Activated CD8-positive, alpha-beta T cell treated with anti-CD3 and anti-CD28 coated beads for 36 hours (primary cell): ENCODE measurements around the gene IL13RA1. TPM values are rescaled to one million over a fixed set of nuclear protein-coding genes. Genes with fewer than 3 reads are reported as not detected.
A peak's percentile ranks its signal among the peaks of the same experiment; 100 is the strongest.

Experiments
- ATAC-seq: fragments of 200-7000 bp; cut with Tn5 transposase; one replicate; pipeline ENCODE4 v1.10.0; 2021; ENCODE audit warnings: mild to moderate bottlenecking, moderate library complexity
- CTCF ChIA-PET: fragments of 350-600 bp; sonication (Branson Sonifier 250); formaldehyde crosslinking; loops from one replicate; lab custom pipeline; 2021; ENCODE audit warnings: antibody characterized with exemption; lab: Charles Lee
- POLR2A ChIA-PET: fragments of 350-600 bp; sonication (Branson Sonifier 250); formaldehyde crosslinking; loops from one replicate; lab custom pipeline; 2021; ENCODE audit warnings: antibody characterized with exemption; lab: Charles Lee
- DNase-seq: peaks from one replicate; pipeline ENCODE4 v3.0.0-alpha.2; 2020
- H3K27ac Mint-ChIP-seq: one replicate; pipeline ENCODE4 v1.8.0; 2021; ENCODE audit warnings: mild to moderate bottlenecking, mixed read lengths
- H3K27me3 Mint-ChIP-seq: one replicate; pipeline ENCODE4 v1.8.0; 2021; ENCODE audit warnings: mixed read lengths
- H3K36me3 Mint-ChIP-seq: one replicate; pipeline ENCODE4 v1.8.0; 2021; ENCODE audit warnings: low read depth, mixed read lengths
- H3K4me1 Mint-ChIP-seq: one replicate; pipeline ENCODE4 v1.8.0; 2021; ENCODE audit warnings: low read depth, mixed read lengths
- H3K4me3 Mint-ChIP-seq: one replicate; pipeline ENCODE4 v1.8.0; 2021; ENCODE audit warnings: mild to moderate bottlenecking, moderate library complexity, mixed read lengths
- H3K9me3 Mint-ChIP-seq: one replicate; pipeline ENCODE4 v1.8.0; 2021; ENCODE audit warnings: mixed read lengths
- CTCF ChIP-seq: fragments of 200-600 bp; IDR thresholded peaks from one replicate; pipeline ENCODE4 v1.8.0; 2022; ENCODE audit warnings: antibody characterized with exemption, mild to moderate bottlenecking
- intact Hi-C: fragments of 100-400 bp; cut with micrococcal nuclease; formaldehyde crosslinking; loops from one replicate; pipeline ENCODE4 v1.10.0; 2022
- total RNA-seq, 2 experiments: library from RNA; stranded (reverse); gene quantifications; one replicate each; pipeline ENCODE4 v1.2.3, GENCODE V29; 2021

IL13RA1 gene
- total RNA-seq, 2 experiments from 2014 or later = 0.18 TPM; not detected in 1

GRCh38 chrX:118688935-118689334, 38.5 kb upstream of the IL13RA1 start:
- Mint-ChIP-seq H3K27me3 (no peaks in the 10 kb centered on the region), H3K36me3 (peaks cover 16% of the 10 kb centered on the region), H3K9me3 (no peaks in the 10 kb centered on the region), H3K27ac (no peak overlapping the region), H3K4me1 (peaks cover 3% of the 10 kb centered on the region), H3K4me3 (no peak overlapping the region)
- DNase-seq (no peak), ATAC-seq (no peak)
- ChIA-PET POLR2A (interaction anchor here (0.6 kb wide), 2 partner anchors 136 to 180 kb away, joined by 3 read pairs; no protein-coding TSS in a partner anchor), CTCF (no interaction called here)
- intact Hi-C loops = no loop called here
- no peak for TF ChIP-seq CTCF

GRCh38 chrX:118693843-118694242, 33.6 kb upstream of the IL13RA1 start:
- DNase-seq (no peak), ATAC-seq (no peak)
- H3K36me3 Mint-ChIP-seq = peaks cover 8% of the 10 kb centered on the region
- peak overlapping the region; percentile 34 for H3K27ac Mint-ChIP-seq
- ChIA-PET POLR2A (no interaction called here), CTCF (no interaction called here)
- peaks cover 3% of the 10 kb centered on the region for H3K4me1 Mint-ChIP-seq
- intact Hi-C loops = no loop called here
- no peaks in the 10 kb centered on the region for H3K9me3 Mint-ChIP-seq
- H3K4me3 Mint-ChIP-seq = no peak overlapping the region
- TF ChIP-seq CTCF = no peak
- H3K27me3 Mint-ChIP-seq = no peaks in the 10 kb centered on the region

GRCh38 chrX:118694638-118695037, 32.8 kb upstream of the IL13RA1 start:
- ATAC-seq (no peak), DNase-seq (no peak)
- ChIA-PET POLR2A (no interaction called here), CTCF (no interaction called here)
- TF ChIP-seq CTCF = no peak
- intact Hi-C loops = no loop called here
- Mint-ChIP-seq H3K27ac (no peak overlapping the region), H3K4me3 (no peak overlapping the region), H3K27me3 (no peaks in the 10 kb centered on the region), H3K36me3 (peaks cover 8% of the 10 kb centered on the region), H3K4me1 (peaks cover 3% of the 10 kb centered on the region), H3K9me3 (no peaks in the 10 kb centered on the region)

GRCh38 chrX:118698516-118699170, 28.8 kb upstream of the IL13RA1 start:
- ATAC-seq (no peak), DNase-seq (no peak)
- TF ChIP-seq CTCF = no peak
- Mint-ChIP-seq H3K27ac (peak overlapping the region; percentile 32), H3K9me3 (no peaks in the 10 kb centered on the region), H3K36me3 (no peaks in the 10 kb centered on the region), H3K4me1 (peaks cover 7% of the 10 kb centered on the region), H3K4me3 (no peak overlapping the region), H3K27me3 (no peaks in the 10 kb centered on the region)
- intact Hi-C loops = no loop called here
- ChIA-PET CTCF (no interaction called here), POLR2A (no interaction called here)

GRCh38 chrX:118702741-118703140, 24.7 kb upstream of the IL13RA1 start:
- DNase-seq = no peak
- intact Hi-C loops = no loop called here
- POLR2A ChIA-PET = no interaction called here
- Mint-ChIP-seq H3K4me1 (peaks cover 7% of the 10 kb centered on the region), H3K4me3 (no peak overlapping the region), H3K27ac (no peak overlapping the region), H3K9me3 (no peaks in the 10 kb centered on the region), H3K36me3 (no peaks in the 10 kb centered on the region), H3K27me3 (no peaks in the 10 kb centered on the region)
- no peak for TF ChIP-seq CTCF
- CTCF ChIA-PET = no interaction called here
- ATAC-seq = no peak
